Amniotic stem cell (primary cell): ENCODE results near the gene ADISSP.

Experiments used
- DNase-seq: peaks from one replicate; lab custom pipeline; 2025; lab: John Stamatoyannopoulos, UW

The ADISSP gene

DNA sequence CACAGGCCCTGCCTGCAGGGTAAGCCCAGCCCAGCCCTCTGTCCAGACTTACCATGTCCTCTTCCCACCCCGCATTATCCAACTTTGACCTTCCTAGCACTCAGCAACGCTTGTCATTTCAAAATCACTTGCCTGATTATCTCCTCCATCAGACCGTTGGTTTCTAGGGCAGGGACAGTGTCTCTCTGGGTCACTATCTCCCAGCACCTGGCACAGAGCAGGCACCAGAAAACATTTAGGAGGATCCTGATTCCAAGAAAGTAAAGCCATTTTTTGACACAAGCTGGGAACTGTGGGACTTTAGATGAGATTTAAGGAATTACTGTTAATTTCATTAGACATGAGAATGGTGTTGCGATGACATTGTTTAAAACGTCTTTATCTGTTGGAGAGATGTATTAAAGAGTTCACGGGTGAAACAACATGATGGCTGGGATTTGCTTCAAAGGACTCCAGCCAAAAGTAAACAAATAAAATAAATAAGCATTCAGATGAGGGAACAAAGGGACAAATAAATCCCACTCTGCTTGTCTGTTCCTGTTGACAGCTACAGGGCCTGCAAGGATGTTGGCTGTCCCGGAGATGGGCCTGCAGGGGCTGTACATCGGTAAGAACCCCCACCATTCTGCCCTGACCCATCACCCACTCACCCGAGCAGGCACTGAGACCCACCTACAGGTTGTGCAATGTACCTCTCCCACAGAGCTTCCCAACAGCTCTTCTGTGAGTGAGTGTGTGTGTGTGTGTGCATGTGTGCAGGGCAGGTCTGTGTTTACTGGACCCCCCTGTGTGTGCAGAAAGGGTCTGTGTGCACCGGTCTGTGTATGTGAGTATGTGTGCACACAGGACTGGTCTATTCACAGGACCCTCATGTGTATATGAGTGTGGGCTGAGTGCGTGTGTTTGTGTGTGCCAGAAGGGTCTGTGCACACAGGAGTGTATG is 29.2 kb downstream of the ADISSP start:
- DNase-seq, result no peak

- DNase-seq, result no peak
Observed at GRCh38 chr20:3735768-3736167, 31.8 kb downstream of the ADISSP start.

DNA sequence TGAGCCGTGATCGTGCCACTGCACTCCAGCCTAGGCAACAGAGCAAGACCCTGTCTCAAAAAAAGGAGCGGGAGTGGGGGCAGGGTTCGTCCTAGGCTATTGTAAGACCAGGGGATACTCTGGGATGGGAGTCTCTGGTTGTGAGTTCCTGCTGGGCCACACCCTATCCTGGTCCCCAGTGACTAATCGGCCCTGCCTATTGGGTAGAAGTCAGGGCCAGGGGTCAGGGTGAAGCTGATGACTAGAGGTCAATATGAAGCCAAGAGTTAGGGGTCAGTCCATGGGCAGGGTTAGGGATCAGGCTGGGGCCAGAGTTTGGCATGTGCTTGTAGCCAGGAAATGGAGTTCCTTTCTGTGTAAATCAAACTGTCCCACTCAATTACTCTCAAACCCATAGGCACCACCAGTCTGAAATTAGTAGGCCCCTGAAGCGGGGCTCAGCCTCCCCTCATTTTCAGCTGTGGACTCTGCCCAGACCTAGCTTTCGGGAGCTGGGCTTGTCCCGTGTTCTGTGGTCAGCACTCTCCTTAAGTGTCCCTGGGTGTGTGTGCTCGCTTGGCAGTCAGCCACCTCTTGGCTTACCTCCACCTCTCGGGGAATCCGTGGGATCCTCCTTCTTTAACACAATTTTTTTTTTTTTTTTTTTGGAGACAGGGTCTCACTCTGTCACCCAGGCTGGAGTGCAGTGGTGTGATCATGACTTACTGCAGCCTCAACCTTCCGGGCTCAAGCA is 33.3 kb downstream of the ADISSP start:
- DNase-seq, result no peak

GRCh38 chr20:3733119-3733995 is 34.2 kb downstream of the ADISSP start:
- no peak for DNase-seq

DNA sequence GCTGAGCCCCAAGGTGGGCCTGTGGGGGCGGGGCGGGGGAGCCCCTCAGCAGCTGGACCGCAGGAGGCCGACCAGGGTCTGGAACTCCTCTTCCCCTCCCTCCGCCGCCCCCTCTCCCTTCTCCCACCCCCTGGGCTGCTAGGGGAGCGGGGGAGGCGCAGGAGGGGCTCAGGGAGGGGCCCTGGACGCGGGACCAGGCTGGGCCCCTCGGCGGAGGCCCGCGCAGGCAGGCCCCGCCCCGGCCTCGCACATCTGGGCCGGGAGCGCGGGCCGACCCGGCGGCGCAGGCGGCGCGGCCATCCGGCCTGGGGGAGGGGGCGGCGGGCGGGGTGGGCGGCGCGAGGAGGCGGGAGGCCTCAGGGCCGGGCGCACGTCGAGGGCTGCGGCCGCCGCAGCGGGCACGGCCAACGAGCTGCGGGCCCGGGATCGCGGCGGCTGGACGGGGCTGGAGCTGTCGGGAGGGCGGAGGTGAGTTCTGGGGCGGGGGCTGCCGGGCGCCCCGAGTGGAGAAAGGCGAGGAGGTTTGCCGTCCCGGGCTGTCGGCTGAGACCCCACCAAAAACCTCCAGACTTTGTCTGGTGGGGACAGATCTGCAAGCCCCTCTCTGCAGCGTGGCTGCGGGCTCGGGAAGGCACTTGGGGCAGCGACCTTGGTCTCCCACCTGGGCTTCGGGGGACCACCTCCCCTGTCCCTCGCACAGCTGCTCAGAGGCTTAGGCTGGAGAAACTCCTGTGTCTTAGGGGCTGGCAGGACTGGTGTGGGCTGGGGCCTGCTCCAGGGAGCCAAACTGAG is 35.0 kb downstream of the ADISSP start, which contains the start of gene HSPA12B:
HSPA12B (plus strand) TSS at position 359 of the 792 bp plus-strand sequence. CDS start 5,990 bp downstream, outside the sequence.
- DNase-seq, result no peak

DNA sequence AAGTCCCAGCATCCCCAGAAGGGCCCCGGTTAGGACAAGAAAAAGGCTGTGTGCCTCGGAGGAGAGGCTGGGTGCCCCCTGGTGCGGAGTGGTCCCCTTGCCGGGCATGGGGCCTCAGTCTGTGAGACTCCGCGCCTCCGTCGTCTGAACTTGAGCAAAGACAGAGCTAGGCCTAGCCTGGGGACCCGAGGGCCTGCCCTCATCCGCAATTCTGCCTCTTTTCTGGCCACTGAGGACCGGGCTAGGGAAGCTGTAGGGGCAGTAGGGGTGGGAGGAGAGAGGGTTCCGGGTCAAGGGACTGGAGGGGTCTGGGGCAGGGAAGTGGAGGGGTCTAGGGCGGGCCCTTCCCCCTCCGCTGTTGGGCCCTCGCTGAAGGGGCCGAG is 35.6 kb downstream of the ADISSP start:
- DNase-seq, result no peak

- DNase-seq, result no peak
Observed at GRCh38 chr20:3730803-3731672, 36.5 kb downstream of the ADISSP start.

GRCh38 chr20:3729811-3730540 is 37.6 kb downstream of the ADISSP start:
- no peak for DNase-seq

DNA sequence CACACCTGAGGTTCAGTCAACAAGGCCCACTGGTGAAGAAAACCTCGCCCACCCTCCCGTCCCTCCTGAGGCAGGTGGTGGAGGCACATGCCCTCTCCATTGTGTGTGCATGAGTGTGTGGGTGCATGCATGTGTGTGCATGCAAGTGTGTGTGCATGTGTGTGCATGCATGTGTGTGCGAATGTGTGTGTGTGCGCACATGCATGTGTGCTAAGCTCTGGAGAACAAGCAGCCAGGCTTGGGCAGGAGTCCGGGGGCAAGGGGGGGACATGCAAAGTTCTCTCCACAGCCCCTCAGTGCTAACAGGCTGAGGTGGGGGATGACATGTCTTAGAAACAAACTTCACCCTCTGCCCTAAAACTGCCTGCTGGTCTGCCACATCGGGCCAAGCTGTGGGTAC is 38.2 kb downstream of the ADISSP start:
- DNase-seq, result no peak

- DNase-seq, result no peak
Observed at GRCh38 chr20:3728876-3729275, 38.7 kb downstream of the ADISSP start.

DNA sequence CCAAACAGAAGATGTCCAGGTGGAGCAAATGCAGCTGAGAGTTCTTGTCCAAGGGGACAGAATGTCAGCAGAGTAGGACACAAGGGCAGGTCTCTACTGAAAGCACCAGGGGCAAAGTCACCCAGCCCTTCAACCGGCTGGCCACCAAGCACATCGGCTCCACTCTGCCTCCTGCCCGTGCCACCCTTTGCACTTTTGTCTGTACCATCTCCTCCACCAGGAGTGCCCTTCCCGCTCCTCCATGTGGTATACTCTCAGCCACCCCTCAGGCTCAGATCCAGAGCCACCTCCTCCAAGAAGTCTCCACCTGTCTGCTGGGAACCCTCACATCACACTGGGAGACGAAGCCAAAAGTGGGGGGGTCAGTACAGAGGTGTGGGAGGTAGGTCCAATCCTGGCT is 39.2 kb downstream of the ADISSP start:
- no peak for DNase-seq

DNA sequence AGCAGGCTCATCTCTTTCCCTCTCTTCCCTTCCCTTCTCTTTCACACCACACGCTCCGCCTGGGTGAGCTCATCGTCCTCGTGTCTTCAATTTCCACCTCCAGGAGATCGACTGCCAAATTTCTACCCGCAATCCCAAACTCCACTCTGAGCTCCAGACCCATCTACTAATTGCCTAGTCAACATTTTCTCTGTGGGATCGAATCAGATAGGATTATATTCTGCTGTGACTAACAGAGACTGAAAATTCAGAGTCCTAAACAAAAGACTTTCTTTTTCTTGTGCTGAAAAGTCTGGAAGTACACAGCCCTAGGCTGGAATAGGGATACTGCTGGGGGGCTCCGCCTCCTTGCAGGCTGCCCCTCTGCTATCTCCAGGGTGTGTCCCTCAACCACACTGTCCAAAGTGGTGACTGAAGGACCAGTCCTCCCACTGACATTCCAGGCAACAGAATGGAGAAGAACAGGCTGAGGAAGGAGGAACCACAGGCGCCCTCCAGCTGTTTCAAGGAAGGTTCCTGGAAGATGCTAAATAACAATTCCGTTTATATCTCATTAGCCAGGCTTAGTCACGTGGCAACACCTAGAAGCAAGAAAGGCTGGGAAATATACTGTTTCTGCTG is 40.0 kb downstream of the ADISSP start:
- DNase-seq, result no peak

- DNase-seq, result no peak
Observed at GRCh38 chr20:3724356-3724755, 43.2 kb downstream of the ADISSP start.

DNA sequence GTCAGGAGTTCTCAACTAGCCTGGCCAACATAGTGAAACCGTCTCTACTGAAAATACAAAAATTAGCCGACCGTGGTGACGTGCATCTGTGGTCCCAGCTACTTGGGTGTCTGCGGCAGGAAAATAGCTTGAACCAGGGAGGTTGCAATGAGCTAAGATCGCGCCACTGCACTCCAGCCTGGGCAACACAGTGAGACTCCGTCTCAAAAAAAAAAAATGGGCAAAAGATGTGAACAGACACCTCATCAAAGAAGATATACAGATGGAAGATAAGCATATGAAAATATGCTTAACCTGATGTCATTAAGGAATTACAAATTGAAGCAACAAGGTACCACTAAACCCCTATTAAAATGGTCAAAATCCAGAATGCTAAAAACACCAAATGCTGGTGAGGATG is 44.3 kb downstream of the ADISSP start:
- no peak for DNase-seq

- no peak for DNase-seq
Observed at GRCh38 chr20:3721912-3722311, 45.6 kb downstream of the ADISSP start.

DNA sequence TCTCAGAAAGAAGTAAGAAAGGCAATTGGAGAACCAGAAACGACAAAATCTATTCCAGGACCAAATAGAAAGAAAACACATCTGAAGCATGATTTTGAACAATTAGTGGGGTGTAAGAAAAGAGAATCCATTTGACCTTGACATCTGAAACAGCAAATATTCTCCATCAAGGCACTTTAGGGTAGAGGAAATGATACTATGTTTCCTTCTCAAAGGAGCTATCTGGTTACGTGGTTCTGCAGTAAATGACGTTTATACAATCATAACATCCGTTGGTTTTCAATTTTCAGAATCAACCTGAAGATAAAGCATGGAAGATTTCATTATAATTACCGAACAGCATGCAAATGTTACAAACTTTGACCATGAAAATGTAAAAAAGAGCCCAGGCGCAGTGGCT is 46.9 kb downstream of the ADISSP start:
- DNase-seq, result no peak

GRCh38 chr20:3720068-3720467 is 47.5 kb downstream of the ADISSP start:
- no peak for DNase-seq

DNA sequence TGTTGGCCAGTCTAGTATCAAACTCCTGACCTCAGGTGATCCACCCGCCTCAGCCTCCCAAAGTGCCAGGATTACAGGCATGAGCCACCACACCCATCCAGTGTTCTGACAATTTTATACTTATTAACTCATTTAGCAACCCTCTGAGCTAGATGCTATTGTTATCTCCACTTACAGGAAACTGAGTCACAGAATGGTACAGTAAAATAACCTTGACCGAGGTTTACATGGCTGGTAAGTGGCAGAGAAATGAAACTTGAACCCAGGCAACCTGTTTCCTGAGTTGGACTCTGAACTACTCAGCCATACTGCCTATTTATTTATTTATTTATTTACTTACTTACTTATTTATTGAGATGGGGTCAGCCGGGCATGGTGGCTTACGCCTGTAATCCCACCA is 48.5 kb downstream of the ADISSP start:
- no peak for DNase-seq

DNA sequence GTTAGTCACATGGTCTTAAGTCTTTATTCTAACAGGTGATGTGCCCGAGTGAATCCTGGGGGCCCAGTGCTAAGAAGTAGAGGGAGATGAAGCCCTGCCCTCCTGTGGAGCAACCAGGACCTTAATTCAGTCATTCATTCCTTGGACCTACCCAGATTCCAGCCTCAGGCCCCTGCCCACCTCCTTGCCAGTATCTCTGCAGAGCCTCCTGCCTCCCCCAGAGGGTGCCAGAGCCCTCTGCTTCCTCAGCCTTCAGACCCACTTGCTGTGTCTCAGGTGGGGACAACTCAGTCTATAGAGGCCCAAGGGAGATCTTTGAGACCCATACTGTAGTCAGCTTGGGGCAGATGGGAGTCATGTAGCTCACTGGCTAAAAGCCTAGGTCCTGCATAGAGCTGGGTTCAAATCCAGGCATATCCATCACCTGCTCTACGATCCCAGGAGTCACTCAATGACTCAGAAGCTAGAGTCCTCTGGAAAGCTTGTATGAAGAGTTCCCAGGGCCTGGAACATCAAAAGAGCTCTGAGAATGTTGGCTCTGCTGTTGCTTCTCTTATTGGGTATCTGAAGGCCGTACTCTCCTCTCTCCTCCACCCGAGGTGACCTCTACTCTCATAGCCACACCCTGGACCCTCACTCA is 51.2 kb downstream of the ADISSP start:
- peak; percentile 24 for DNase-seq
